SIG-M5 treated with dmso at 0.1 percent for 504 hours (cell line): ENCODE measurements around the gene PRR5L.
"Not testable (repeated sequence)": the region's sequence is repeated elsewhere in the genome, so short reads cannot be mapped to it uniquely, and the experiment has no call there.

ENCODE experiments used
- DNase-seq: peaks from one replicate; lab custom pipeline; 2025; ENCODE audit not compliant: unreplicated experiment; lab: John Stamatoyannopoulos, UW

The PRR5L gene

GRCh38 chr11:36487619-36488018 is 191.5 kb downstream of the PRR5L start:
- no peak for DNase-seq

GRCh38 chr11:36488096-36488495 is 192.0 kb downstream of the PRR5L start:
- no peak for DNase-seq

DNA sequence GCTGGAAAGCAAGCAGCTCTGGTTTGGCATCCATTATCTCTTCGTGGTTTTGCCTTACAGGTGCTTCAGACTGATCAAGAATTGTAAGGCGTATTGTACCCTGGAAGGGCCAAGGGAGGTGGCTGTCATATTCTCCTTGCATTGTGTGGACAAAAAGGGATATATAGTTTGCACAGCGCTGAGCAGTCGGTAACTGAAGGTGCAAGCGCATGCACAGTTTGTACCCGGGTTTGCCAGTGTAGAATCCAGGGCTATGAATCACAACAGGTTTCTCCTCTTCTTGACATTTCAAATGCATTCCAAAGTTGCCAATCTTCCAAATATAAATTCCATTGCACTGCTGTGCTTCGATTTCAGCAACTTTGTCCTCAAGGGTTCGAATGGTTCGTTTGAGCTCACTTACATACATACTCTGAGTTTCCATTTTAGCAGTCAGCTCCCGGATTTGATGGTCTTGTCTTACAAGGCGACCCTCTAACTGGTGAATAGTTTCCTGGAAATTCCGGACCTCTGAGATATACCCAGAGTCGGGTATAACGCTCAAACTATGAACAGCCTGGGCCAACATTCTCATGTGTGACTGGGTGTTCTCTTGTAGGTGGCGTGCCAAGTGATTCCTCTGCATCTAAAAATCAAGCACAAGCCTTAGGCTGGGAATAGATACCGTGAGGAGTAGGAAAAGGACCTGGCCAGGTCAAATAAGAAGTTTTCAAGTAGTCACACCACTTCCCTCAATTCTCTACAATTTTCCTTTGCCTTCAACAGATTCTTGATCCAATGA is 194.1 kb downstream of the PRR5L start:
- no peak for DNase-seq

GRCh38 chr11:36492724-36493304 is 196.7 kb downstream of the PRR5L start:
- peak; percentile 50 for DNase-seq

- DNase-seq, result no peak
These were observed 197.2 kb downstream of the PRR5L start for GRCh38 chr11:36493332-36493731.

GRCh38 chr11:36498721-36499120 is 202.6 kb downstream of the PRR5L start:
- DNase-seq, result no peak

- DNase-seq, result no peak
These were observed 203.2 kb downstream of the PRR5L start for GRCh38 chr11:36499315-36499714.

GRCh38 chr11:36500315-36500721 is 204.2 kb downstream of the PRR5L start:
- DNase-seq, result peak; percentile 84

DNA sequence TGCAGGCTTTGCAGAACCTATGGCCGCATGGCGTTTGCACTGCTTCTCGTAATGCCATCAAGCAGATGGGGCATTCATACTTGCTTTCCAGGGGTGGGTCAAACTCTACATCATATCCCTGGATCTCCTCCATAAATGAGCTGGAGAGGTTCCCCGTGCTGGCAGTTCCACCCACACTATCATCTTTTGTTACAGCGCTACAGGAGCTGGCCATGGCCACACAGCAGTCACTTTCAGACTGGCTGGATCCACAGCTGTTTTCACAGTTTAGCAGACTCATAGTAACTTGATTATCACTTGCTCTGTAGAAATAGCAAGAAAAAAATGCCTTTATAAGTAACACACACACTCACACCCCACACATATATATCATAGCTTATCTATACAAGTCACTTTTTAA is 205.1 kb downstream of the PRR5L start:
- DNase-seq, result no peak

DNA sequence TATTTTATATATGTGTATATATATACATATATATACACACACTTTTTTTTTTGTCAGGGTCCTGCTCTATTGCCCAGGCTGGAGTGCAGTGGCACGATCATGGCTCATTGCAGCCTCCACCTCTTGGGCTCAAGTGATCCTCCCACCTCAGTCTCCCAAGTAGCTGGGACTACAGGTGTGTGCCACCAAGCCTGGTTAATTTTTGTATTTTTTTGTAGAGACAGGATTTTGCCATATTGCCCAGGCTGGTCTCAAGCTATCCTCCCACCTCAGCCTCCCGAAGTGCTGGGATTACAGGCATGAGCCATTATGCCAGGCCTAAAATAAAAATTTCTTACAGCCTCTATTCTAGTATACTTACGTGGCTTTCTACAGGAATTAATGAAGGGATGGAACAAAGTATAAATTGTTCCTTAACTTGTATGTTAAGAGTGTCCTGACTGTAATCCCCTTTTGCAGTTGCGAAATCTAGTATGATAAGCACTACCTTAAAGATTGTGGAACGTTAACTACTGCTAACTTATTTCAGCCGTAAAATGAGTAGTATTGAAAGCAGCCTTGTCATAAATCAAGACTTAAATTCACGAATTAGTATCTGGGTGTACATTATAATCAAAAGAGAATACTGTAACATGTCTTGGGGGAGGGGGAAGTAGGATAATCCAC is 211.9 kb downstream of the PRR5L start:
- DNase-seq, result no peak

DNA sequence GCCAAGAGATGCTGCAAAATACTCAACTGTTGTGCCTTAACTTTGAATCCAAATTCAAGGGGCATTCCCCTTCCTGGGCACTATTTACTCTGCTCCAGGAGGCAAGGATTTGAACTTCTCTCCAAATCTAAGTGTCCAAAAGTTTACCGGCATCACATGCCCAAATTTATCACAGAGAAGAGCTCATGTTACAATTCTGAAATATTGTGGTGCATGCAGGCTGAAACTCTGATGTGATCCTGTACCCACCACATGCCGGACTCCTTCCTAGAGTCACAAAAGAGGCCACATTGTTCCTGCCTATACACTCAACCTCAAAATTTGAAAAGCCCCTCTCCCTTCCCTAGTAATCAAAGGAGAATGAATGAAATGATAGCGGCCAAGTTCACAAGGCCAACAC is 212.7 kb downstream of the PRR5L start:
- DNase-seq, result no peak

GRCh38 chr11:36509201-36509639 is 213.1 kb downstream of the PRR5L start:
- DNase-seq, result peak; percentile 10

- peak; percentile 76 for DNase-seq
These were observed 213.9 kb downstream of the PRR5L start, which contains the start of gene TRAF6 for GRCh38 chr11:36509694-36510593. Gene TRAF6, minus strand, starts transcription at chr11:36510272. Its CDS starts 8,757 bp downstream, at chr11:36501515.

DNA sequence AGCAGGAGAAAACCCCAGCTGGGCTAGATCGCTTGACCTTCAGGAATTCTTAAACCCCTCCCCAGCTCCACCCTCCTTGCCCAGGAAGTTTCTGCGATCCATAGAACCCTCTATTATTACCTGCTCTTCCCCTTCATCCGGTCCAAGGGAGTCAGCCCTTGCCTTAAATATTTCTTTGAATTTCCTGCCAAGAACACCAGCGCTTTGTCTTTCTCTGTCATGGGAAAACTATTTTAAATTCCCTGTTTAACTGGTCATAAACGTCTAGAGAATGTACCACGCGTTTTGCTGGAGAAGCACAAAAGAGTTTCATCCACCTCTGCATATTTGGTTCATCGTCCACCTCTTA is 214.5 kb downstream of the PRR5L start:
- DNase-seq, result no peak

GRCh38 chr11:36511062-36511461 is 215.0 kb downstream of the PRR5L start:
- not testable (repeated sequence) for DNase-seq

GRCh38 chr11:36512016-36512415 is 215.9 kb downstream of the PRR5L start:
- no peak for DNase-seq

DNA sequence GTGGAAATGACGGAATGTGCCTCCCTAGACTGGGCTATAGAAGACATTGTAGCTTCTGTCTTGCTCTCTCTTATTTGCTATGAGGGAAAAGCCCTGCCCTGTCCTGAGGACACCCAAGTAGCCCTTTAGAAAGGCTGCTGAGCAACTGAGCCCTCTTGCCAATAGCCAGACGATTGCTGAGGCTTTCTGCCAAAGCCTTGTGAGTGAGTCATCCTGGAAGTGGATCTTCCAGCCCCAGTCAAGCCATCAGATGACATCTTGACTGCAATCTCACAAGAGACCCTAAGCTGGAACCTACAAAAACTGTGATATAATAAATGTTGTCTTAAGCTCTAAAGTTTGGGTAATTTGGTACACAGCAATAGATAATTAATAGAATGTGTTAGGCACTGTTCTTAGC is 217.9 kb downstream of the PRR5L start:
- no peak for DNase-seq
